ENCODE data around the gene EPB41L1. TPM values are rescaled to one million over a fixed set of nuclear protein-coding genes. Genes with fewer than 3 reads are reported as not detected.

EPB41L1 gene
- total and polyA plus RNA-seq, 2 experiments from 2014 or later: 24.1 to 48.7 TPM

GRCh38 chr20:36269507-36269906 is 115.0 kb downstream of the EPB41L1 start:
- no peak for ATAC-seq
- no peak for DNase-seq (ENCODE audit: low spot score)
- Histone ChIP-seq H3F3A (replicated peaks; ENCODE audit: low read depth) (no peaks in the 10 kb centered on the region), H3K27me3 (ENCODE audit: insufficient read depth) (no peaks in the 10 kb centered on the region), H2AFZ (no peak overlapping the region), H3K27ac (ENCODE audit: low read depth) (no peak overlapping the region), H3K9me2 (ENCODE audit: insufficient read depth) (no peaks in the 10 kb centered on the region), H3K4me2 (no peak overlapping the region), H3K79me2 (replicated peaks; ENCODE audit: insufficient read depth) (no peaks in the 10 kb centered on the region), H3K4me1 (ENCODE audit: insufficient read depth) (no peaks in the 10 kb centered on the region; the same call in 1 of the 2 replicates), H4K20me1 (replicated peaks; ENCODE audit: insufficient read depth) (no peaks in the 10 kb centered on the region), H3K36me3 (ENCODE audit: insufficient read depth) (no peaks in the 10 kb centered on the region), H3K4me3 (no peak overlapping the region)
- peaks cover 9% of the 10 kb centered on the region for H3K27me3 Mint-ChIP-seq (ENCODE audit: insufficient read depth, low read depth, poor library complexity)
- H3K4me3 Mint-ChIP-seq: no peak overlapping the region
- H3K27ac Mint-ChIP-seq: no peak overlapping the region
- H3K9me3 Mint-ChIP-seq: no peaks in the 10 kb centered on the region
- no peaks in the 10 kb centered on the region for H3K36me3 Mint-ChIP-seq (ENCODE audit: low read depth)
- peaks cover 45% of the 10 kb centered on the region for H3K4me1 Mint-ChIP-seq
- TF ChIP-seq ZNF331 (CRISPR knock-in tag; IDR thresholded peaks at IDR 0.05; ENCODE audit: low read depth) (no peak), POLR2AphosphoS5 (IDR thresholded peaks at IDR 0.05; ENCODE audit: low read depth) (no peak), CTCF (conservative IDR thresholded peaks at IDR 0.05; ENCODE audit: low read depth in 2 of 2) (no peak), CREB1 (CRISPR knock-in tag; IDR thresholded peaks at IDR 0.05; ENCODE audit: low read depth) (no peak)

DNA sequence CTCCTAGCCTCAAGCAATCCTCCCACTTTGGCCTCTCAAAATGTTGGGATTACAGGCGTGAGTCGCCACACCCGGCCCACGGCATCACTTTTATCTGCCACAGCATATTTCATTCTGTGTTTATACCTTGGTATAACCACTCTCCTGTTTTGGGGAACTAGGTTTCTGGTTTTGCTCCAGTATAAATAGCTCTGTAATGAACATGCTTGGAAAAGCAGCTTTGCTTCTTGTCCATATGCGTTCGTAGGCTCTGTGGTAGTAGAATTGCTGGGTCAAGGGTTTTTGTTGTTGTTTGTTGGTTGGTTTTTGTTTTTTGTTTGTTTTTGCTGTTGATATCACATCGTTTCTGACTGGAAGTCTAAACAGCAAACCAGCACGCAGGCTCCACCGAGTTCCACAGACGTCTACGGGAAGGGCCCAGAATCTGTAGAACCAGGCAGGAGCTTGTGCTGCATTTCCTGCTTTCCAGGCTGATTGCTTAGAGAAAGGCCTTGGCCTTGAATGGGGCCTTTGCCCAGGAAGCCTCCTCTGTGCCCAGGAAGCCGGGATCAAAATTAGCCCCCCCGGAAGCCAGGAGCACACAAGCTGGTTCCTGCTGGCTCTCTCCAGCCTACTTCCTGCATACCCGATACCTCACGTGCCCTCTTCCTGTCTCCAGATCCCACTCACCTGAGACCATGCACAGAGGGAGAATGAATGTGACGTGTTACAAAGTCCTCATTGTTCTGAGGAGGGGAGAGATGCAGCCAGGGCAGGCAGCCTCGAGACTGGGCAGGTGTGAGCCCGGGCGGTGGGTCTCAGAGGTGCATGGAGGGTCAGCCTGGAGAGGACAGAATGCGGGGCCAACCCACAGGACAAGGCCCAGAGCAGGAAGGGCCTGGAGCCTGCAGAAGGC is 116.5 kb downstream of the EPB41L1 start:
- peak overlapping the region; percentile 59 for H3K4me3 Mint-ChIP-seq
- Histone ChIP-seq H3K27me3 (ENCODE audit: insufficient read depth) (no peaks in the 10 kb centered on the region), H3K36me3 (ENCODE audit: insufficient read depth) (no peaks in the 10 kb centered on the region), H4K20me1 (replicated peaks; ENCODE audit: insufficient read depth) (no peaks in the 10 kb centered on the region), H3K27ac (ENCODE audit: low read depth) (no peak overlapping the region), H3K79me2 (replicated peaks; ENCODE audit: insufficient read depth) (no peaks in the 10 kb centered on the region), H3K4me1 (ENCODE audit: insufficient read depth) (no peaks in the 10 kb centered on the region; the same call in 1 of the 2 replicates), H3K4me3 (no peak overlapping the region), H3F3A (replicated peaks; ENCODE audit: low read depth) (no peaks in the 10 kb centered on the region), H2AFZ (peak overlapping the region; percentile 78), H3K4me2 (no peak overlapping the region), H3K9me2 (ENCODE audit: insufficient read depth) (no peaks in the 10 kb centered on the region)
- H3K27ac Mint-ChIP-seq: no peak overlapping the region; the same call in none of the 2 replicates
- H3K36me3 Mint-ChIP-seq (ENCODE audit: low read depth): no peaks in the 10 kb centered on the region
- peaks cover 48% of the 10 kb centered on the region for H3K4me1 Mint-ChIP-seq
- no peaks in the 10 kb centered on the region for H3K9me3 Mint-ChIP-seq
- ATAC-seq (peak; percentile 20), DNase-seq (ENCODE audit: low spot score) (peak; percentile 45)
- H3K27me3 Mint-ChIP-seq (ENCODE audit: insufficient read depth, low read depth, poor library complexity): peaks cover 12% of the 10 kb centered on the region
- TF ChIP-seq, protein P1, sequence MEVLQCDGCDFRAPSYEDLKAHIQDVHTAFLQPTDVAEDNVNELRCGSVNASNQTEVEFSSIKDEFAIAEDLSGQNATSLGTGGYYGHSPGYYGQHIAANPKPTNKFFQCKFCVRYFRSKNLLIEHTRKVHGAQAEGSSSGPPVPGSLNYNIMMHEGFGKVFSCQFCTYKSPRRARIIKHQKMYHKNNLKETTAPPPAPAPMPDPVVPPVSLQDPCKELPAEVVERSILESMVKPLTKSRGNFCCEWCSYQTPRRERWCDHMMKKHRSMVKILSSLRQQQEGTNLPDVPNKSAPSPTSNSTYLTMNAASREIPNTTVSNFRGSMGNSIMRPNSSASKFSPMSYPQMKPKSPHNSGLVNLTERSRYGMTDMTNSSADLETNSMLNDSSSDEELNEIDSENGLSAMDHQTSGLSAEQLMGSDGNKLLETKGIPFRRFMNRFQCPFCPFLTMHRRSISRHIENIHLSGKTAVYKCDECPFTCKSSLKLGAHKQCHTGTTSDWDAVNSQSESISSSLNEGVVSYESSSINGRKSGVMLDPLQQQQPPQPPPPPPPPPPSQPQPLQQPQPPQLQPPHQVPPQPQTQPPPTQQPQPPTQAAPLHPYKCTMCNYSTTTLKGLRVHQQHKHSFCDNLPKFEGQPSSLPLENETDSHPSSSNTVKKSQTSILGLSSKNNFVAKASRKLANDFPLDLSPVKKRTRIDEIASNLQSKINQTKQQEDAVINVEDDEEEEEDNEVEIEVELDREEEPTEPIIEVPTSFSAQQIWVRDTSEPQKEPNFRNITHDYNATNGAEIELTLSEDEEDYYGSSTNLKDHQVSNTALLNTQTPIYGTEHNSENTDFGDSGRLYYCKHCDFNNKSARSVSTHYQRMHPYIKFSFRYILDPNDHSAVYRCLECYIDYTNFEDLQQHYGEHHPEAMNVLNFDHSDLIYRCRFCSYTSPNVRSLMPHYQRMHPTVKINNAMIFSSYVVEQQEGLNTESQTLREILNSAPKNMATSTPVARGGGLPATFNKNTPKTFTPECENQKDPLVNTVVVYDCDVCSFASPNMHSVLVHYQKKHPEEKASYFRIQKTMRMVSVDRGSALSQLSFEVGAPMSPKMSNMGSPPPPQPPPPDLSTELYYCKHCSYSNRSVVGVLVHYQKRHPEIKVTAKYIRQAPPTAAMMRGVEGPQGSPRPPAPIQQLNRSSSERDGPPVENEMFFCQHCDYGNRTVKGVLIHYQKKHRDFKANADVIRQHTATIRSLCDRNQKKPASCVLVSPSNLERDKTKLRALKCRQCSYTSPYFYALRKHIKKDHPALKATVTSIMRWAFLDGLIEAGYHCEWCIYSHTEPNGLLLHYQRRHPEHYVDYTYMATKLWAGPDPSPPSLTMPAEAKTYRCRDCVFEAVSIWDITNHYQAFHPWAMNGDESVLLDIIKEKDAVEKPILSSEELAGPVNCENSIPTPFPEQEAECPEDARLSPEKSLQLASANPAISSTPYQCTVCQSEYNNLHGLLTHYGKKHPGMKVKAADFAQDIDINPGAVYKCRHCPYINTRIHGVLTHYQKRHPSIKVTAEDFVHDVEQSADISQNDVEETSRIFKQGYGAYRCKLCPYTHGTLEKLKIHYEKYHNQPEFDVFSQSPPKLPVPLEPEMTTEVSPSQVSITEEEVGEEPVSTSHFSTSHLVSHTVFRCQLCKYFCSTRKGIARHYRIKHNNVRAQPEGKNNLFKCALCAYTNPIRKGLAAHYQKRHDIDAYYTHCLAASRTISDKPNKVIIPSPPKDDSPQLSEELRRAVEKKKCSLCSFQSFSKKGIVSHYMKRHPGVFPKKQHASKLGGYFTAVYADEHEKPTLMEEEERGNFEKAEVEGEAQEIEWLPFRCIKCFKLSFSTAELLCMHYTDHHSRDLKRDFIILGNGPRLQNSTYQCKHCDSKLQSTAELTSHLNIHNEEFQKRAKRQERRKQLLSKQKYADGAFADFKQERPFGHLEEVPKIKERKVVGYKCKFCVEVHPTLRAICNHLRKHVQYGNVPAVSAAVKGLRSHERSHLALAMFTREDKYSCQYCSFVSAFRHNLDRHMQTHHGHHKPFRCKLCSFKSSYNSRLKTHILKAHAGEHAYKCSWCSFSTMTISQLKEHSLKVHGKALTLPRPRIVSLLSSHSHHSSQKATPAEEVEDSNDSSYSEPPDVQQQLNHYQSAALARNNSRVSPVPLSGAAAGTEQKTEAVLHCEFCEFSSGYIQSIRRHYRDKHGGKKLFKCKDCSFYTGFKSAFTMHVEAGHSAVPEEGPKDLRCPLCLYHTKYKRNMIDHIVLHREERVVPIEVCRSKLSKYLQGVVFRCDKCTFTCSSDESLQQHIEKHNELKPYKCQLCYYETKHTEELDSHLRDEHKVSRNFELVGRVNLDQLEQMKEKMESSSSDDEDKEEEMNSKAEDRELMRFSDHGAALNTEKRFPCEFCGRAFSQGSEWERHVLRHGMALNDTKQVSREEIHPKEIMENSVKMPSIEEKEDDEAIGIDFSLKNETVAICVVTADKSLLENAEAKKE (CRISPR knock-in tag; IDR thresholded peaks at IDR 0.05): no peak
- TF ChIP-seq CTCF (conservative IDR thresholded peaks at IDR 0.05; ENCODE audit: low read depth in 2 of 2) (no peak), POLR2AphosphoS5 (IDR thresholded peaks at IDR 0.05; ENCODE audit: low read depth) (no peak), STAT1 (IDR thresholded peaks at IDR 0.05; ENCODE audit: unreplicated experiment) (no peak), CREB1 (CRISPR knock-in tag; IDR thresholded peaks at IDR 0.05; ENCODE audit: low read depth) (no peak), EZH2phosphoT487 (IDR thresholded peaks at IDR 0.05; ENCODE audit: unreplicated experiment) (no peak)
